Measurements from ENCODE around the gene DPT.

The DPT gene

DNA sequence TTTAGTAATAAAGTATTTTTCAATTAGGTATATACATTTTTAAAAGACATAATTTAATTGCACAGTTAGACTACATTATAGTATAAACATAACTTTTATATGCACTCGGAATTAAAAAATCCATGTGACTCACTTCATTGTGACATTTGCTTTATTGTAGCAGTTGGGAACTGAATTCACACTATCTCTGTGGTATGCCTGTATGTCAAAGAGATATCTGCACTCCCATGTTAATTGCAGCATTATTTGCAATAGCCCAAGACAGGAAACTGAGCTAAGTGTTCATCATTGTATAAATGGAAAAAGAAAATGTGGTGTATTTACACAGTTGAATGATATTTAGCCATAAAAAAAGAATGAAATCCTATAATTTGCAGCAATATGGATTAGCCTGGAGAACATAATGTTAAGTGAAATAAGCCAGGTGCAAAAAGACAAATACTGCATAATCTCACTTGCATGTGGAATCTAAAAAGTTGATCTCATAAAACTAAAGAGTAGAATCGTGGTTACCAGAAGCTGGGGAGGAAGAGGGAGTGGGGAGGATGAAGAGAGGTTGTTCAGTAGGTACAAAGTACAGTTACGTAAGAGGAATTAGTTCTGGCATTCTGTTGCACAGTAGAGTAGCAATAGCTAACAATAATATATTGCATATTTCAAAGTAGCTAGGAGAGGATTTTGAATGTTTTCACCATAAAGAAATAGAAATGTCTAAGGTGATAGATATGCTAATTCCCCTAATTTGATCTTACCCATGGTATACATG, 64.8 kb downstream of the DPT start:
- DNase-seq (ENCODE audit: low read depth, low spot score) = no peak

DNA sequence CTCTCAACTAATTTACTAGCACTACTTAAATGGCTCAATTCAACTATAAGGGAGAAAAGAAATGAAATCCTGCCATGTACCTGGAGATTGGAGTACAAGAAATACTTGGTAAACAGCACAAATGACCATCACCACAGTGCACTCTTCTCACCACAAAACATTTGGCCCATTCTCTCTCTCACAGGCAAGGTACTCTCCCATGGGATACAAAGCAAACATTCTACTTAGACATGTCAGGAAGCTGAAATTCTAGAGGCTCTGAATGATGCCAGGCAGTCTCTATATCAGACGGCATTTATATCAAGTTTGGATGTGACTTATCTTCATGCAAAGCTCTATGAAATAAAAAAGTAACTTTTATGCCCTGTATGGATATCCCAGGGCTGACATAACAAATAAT, 72.5 kb downstream of the DPT start:
- DNase-seq (ENCODE audit: low read depth, low spot score) = no peak

DNA sequence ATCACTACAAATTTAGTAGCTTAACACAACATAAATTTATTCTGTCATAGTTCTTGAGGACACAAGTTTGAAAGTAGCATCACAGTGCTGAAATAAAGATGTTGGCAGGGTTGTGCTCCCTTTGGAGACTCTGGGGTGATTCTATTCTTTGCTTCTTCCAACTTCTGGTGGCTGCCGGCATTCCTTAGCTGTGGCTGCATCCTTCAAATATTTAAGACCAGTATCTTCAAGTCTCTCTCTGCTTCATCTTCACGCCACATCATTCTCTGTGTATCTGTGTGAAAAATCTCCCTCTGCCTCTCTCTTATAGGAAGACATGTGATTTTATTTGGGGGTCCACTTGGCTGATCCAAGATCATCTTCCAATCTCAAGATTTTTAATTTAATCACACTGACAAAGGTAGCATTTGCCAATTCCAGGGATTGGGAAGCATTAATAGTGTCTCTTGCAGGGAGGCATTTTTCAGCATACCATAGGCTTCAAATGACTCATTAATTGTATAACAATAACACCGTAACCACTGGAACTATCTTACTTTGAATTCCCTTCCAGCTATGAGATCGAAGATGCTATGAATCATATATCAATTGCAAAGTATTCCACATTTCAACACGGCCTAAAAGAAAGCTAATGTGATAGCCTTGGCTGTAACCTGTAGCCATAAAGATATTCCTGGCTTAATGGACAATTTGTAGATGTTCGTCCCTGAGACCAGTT, 74.6 kb downstream of the DPT start:
- no peak for DNase-seq (ENCODE audit: low read depth, low spot score)

DNA sequence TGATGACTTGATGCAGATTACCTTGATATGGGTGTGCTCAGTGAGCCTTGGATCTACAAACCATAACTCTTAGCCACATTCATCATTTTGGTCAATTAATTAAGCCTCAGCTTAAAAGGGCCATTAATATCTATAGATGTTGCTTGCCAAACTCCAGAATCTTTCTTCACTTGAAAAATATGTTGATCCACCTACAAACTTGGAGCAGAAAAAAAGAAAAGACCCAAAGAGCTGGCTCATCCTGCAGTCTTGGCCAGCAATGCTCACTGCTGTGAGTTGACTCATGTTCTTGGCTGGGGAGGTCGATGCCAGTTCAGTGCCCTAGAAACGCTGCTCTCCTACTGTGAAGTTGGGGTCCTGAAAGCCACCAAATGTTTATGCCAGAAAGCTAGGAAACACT, 75.4 kb downstream of the DPT start:
- no peak for DNase-seq (ENCODE audit: low read depth, low spot score)

DNA sequence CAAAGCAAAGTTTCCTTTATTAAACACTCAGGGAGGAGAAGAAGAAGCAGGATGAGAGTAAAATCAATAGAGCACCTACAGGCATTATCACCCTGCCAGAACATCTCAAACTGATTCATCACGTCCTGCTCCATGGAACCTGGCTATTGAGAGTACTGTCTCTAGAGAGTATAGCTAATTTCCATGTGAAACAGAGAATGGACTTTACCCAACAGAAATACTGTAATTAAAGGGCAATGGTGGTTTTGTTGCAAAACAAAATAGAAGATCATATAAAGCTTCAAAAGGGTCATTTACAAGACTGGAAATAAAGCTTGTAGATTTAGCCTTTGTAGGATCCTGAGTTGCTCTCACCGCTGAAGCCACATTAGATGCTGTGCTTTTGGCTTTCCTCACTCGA, 83.3 kb downstream of the DPT start:
- no peak for DNase-seq (ENCODE audit: low read depth, low spot score)

Measured in activated naive CD8-positive, alpha-beta T cell treated with anti-CD3 and anti-CD28 coated beads, Interleukin-2, amount 50 U/mL, for 16 hours (primary cell).